HG03025 (cell line): ENCODE measurements around the gene ADAM23.
"Not testable (repeated sequence)": the region's sequence is repeated elsewhere in the genome, so short reads cannot be mapped to it uniquely, and the experiment has no call there.

ENCODE experiments used
- ATAC-seq: cut with Tn5 transposase; IDR thresholded peaks from one replicate; pipeline ENCODE4 v1.9.1; 2021; ENCODE audit warnings: mild to moderate bottlenecking, moderate library complexity; ENCODE audit not compliant: unreplicated experiment, low FRiP score

ADAM23 gene

GRCh38 chr2:206442833-206443734 is at the start of gene ADAM23:
TSS of gene ADAM23 (plus strand) at chr2:206443532. CDS start at chr2:206443867, 335 bp downstream.
- ATAC-seq, result peak; percentile 49

- no peak for ATAC-seq
These were observed 47.1 kb upstream of the ADAM23 start for GRCh38 chr2:206396211-206396610.

- not testable (repeated sequence) for ATAC-seq
These were observed 40.3 kb upstream of the ADAM23 start for GRCh38 chr2:206402956-206403569.

DNA sequence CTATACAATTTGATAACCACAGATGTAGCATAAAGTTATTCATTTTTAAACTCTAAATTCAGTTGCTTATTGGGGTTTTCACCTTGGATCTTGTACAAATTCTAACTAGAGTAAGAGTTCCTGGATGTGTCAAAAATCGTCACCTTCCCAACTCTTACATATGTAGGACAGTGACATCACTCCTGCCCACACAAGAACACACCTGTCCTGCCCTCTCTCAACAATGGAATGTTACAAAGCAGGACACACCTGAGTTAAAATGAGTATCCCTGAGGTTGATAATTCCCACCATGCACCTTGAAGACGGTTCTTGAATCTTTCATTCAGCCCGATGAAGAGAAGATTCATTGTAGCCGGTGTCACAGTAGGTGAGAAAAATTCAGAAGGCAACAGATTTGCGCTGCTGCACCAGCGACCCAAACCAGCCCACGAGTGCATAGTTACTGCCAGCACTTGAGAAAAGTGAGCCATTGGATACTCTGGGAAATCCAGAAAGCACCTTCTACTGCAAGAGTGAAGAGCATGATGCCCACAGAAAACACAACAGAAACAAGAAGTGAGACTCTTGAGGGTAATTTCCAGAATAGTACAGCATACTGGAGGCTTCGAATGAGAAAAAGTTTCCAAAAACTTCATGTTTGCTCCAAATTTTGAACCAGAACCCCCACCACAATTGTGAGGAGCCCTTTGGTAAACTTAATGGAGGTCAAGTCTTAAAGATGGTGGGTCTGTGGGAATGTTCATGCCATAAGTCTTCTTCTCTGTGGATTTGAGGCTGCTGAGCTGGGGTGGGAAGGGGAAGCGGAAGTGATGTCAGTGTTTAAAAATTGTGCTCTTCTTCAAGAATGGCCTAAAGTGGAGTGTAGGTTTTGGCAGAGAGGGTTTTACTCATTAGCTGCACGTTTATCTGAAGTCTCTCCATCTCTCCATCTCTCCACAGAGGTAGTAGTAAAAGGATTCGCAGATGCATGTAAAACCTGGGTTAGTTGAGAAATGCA is 34.7 kb upstream of the ADAM23 start:
- ATAC-seq, result peak; percentile 93

DNA sequence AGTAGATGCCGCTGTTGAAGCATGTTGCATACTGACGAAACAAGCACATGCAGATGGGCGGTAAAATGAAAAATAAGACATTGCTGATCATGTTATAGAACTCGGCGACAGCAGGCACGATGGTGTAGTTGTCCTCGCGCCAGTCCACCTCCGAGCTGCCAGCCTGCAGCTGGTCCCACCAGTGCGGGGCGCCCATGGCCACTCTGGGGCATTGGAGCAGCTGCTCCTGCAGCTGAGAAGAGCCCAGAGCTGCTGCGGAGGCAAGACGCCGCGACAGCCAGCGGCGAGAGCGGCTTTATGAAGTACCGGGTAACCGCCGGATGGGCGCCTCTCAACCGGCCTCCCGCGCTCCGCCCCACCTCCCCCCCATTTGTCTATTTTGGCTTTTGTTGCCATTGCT is 32.6 kb upstream of the ADAM23 start:
- no peak for ATAC-seq

- ATAC-seq, result no peak
These were observed 27.6 kb upstream of the ADAM23 start for GRCh38 chr2:206415618-206416243.

DNA sequence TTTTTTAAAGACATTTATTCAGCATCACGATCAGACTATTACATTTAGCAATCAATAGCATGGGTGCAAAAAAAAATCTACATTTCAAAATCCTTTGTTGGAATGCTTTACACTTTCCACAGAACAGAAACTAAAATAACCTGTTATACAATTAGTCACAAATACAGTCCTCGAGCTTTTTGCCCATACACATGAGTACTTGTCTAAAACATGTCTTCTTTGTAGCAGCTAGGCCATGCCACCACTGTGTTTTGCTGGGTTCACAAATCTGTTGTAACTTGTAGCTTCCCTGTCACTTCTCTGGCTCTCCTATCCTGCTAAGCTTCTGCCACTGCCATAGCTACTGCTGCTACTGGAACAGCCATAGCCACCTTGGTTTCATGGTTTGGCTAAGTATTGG is 24.4 kb upstream of the ADAM23 start:
- ATAC-seq, result no peak

DNA sequence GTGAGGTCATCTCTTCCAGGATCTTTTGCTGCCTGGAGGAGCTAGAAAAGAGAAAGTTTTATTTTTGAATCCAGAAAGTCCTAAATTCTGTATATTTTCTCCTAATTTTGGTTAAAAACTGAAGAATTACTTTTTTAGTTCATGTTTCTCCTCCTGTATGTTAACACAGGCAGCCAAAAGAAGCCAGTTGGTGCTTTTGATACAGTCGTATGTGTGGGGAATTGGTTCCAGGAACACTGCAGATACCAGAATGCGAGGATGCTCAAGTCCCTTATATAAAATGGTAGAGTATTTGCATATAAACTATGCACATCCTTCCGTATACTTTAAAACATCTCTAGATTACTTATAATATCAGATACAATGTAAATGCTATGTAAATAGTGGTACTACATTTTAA is 22.6 kb upstream of the ADAM23 start:
- no peak for ATAC-seq

DNA sequence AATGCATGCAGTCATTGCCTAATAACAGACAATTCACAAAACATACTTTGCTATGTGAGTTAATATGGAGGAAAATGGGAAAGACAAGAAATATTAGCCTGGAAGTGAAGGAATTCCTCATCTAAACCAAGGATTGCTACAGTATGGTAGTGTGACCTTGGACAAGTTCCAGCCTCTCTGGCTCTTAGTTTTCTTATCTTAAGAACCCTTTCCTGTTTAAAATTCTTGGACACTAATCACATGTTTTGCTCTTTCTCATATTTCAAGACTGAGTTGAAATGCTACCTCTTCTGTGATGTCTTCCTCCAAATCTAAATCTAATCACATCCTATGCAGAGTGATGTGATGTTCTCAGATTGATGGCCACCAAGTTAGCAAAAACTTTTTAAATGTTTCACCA is 20.8 kb upstream of the ADAM23 start:
- ATAC-seq, result no peak

DNA sequence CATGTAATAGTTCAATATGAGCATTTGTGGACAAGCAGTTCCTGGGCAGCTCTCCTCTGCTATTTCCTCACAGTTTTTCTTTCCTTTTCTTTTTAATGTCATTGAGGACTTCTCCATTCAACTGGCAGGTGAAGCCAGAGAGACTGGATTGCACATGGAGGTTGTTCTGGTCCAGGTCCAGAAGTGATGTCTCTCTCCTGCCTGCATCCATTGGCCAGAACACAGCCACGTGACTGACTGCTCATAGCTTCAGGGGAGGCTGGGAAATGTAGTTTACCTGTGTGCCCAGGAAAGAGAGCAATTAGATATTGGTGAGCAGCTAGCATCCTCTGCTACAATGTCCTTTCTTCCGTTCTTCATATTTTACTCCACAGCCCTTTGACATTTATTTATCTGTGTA is 20.2 kb upstream of the ADAM23 start:
- ATAC-seq, result no peak

- no peak for ATAC-seq
These were observed 19.2 kb upstream of the ADAM23 start for GRCh38 chr2:206424134-206424533.

DNA sequence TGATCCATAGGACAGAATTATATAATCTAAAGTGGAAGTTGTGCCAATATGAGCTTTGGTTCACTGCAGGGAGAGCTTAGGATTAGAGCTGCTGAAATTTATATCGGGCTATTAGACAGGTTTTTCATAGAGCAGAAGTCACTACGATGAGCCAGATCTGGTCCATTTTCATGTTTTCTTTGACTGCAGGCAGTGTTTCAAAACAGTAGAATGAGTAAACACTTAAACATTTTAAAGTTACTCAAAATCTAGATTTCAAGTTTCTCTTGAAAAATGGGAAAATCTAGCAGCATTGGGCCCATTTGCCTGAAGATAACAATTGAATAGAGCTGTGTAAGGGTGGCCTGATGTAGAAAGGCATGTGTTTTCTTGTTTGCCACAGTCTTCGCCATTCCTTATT is 14.5 kb upstream of the ADAM23 start:
- ATAC-seq, result no peak

GRCh38 chr2:206430452-206430851 is 12.9 kb upstream of the ADAM23 start:
- no peak for ATAC-seq

- no peak for ATAC-seq
These were observed 11.9 kb upstream of the ADAM23 start for GRCh38 chr2:206431439-206431838.

- no peak for ATAC-seq
These were observed 10.9 kb upstream of the ADAM23 start for GRCh38 chr2:206432193-206433082.

DNA sequence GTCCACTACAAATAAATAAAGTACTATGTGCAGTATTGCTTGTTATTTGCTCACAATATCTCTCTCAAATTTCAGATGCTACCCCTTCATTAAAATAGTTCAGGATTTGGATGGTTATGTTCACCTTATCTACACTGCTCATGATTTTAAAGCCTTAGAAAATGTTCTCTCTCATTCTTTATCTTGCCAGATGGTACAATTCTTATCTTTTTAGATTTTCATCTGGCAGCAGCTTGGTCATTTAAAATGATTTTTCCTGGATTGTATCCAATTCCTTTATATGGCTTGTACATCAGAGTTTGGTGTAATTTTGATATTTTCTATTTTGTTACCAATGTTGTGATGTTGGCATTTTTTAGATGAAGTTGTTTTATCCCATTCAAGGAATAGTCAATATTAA is 10.1 kb upstream of the ADAM23 start:
- no peak for ATAC-seq

- ATAC-seq, result no peak
These were observed 9.6 kb upstream of the ADAM23 start for GRCh38 chr2:206433686-206434085.

DNA sequence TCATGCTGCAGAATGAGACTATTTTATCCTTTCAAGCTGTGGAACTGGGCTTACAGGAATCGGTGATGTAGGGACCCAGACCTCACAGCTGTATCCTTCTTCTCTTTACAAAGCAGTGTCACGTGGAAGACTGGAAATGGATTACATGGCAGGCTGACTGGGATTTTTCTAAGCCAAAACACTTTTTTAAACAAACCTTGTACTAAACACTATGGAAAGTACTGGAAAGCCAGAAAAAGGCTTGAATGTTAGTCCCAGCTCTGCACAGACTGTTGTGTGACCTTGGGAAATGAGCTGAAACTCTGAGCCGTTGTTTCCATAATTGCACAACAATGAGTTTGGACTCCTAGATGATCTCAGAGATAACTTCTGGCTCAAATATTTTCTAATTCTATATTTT is 7.6 kb upstream of the ADAM23 start:
- no peak for ATAC-seq

GRCh38 chr2:206438196-206438724 is 5.1 kb upstream of the ADAM23 start:
- no peak for ATAC-seq
